Cardiac septum (tissue), 1 donor: Measurements from ENCODE around the gene TMEM151B. TPM values are rescaled to one million over a fixed set of nuclear protein-coding genes. Genes with fewer than 3 reads are reported as not detected.

ENCODE experiments used
- DNase-seq: peaks from one replicate; pipeline ENCODE4 v3.0.0-alpha.2; 2020; ENCODE audit warnings: low spot score
- intact Hi-C: fragments of 100-400 bp; cut with DNase I; formaldehyde crosslinking; loops from one replicate; pipeline ENCODE4 v1.14.0; 2022
- total RNA-seq: library from RNA; stranded (reverse); fragmentation: NEBNext Ultra II Directional; extraction: Animal tissue kit (Norgen Biotek cat#: 25700); gene quantifications from one replicate; pipeline ENCODE4 v1.2.1, GENCODE V29; 2021
- donor health status: DM: no; HTN: no; CAD: no.

The TMEM151B gene
- total RNA-seq, 1 donor from 2014 or later = 0.08 TPM

DNA sequence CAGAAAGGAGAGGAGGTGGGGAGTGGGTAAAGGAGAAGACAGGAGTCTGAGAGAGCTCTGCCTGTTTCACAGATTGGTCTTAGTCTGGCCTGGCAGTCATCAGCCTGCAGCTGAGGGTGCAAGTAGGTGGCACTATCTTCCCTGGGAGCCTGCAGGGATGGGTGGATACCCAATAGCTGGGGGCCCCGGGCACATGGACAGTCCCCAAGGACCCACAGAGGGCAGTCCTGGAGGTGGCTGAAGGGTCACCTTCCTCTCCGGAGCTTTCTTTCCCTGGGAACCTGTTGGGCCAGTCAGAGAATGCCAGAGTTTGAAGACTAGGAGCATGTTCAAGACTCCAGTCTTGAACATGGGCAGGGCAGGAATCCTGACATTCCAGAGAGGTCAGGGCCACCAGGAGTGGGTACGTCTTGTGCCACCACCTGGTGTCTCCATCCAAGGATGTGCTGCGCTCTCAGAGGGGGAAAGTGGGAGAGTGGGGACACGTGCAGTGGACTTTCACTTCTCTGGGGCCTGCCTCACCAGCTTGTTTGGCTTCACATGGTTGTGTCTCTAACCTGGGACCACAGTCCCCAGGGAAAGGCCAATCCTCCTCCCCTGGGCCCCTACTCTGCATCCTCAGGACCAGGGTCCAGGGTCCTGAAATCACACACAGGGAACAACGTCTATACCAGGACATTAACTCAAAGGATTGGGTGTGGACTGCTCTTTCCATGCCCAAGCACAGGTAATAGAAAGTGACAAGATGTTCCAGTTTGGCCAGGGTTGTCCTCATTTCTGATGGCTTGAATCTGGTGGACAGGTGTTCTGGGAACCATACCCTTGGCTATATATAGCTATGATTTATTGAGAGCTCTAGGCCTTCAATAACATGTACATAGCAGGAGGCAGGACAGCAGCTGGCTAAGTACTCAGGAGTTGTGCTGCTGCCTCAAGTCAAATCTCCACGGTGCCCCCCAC is 24.9 kb downstream of the TMEM151B start:
- DNase-seq = no peak

DNA sequence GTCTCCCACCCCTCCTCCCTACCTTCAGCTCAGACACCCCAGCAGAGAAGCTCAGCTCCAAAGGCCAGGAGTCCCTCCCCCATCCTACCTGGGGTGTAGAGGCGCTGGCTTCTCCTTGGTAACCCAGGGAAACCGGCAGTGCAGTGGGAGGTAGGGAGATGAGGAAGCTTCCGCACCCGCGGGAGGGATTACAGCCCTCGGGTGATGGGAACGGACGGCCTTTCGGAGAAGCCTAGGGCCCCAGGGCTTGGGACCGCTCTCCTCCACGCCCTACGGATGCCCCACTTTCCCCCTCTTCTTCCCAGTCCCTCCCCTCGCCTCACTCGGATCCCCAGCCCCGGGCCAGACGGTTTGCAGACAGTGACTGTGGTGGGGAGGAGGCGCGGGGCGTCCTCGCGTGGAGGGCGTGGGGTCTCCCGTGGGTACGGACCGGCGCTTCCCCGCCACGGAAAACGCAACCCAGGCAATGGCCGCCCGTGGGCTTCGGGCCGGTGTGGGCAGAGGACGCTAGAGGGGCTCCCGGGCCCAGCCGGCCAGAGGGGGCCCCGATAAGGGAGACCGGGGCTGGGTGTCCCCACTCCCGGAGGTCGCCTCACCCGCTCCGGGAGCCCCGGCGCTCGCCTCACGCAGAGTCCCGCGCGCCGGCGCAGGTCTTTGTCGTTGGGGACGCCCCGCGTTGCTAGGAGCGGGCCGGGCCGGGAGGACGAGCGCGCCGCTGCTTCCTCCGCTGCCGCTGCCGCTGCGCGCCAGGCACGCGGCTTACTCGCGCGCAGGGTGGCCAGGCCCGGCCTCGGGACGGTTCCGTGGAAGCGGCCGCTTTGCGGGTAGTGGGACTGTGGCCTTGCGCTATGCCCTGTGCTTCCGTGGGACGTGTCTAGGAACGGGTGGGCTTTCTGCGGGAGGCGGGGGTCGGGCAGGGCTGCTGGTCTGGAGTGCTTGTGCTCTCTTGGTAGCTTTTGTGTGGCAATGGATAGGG is 27.1 kb downstream of the TMEM151B start:
- intact Hi-C loops = no loop called here
- no peak for DNase-seq

More for the DNA sequence above, 24.9 kb downstream of the TMEM151B start:
- intact Hi-C loops = no loop called here

DNA sequence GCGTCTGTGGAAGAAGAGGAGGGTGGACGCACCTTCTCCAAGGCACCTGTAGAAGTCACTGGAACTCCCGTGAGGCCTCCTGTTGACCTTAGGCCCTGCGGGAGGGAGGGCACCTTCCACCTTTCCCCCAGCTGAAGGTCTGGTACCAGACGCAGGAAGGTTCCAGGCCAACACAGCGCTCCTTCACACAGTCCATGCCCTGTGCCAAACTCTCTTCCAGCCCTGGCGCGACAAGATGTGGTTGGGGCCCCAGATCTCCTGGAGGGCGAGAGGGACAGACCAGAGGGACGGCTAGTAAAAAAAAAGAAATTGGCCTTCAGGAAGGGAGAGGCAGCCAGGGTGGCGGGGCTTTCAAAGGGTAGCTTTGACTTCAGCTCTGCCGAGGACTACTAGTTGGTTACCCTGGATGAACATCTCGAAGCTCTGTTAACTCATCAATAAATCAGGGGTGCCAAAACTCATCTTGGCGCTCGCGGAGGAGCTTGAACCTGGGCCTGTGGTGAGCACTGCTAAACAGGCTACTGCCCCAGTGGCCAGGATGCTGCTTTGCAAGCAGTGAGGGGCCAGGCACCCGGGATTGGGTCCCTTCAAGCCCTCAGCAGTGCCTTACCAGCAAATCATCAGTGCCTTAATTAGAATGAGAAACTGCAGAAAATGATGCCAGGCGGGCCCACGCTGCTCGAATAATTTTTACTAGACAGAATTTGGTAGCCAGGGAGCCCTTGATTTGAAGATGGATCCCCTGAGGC is 28.0 kb downstream of the TMEM151B start:
- intact Hi-C loops = no loop called here
- no peak for DNase-seq

DNA sequence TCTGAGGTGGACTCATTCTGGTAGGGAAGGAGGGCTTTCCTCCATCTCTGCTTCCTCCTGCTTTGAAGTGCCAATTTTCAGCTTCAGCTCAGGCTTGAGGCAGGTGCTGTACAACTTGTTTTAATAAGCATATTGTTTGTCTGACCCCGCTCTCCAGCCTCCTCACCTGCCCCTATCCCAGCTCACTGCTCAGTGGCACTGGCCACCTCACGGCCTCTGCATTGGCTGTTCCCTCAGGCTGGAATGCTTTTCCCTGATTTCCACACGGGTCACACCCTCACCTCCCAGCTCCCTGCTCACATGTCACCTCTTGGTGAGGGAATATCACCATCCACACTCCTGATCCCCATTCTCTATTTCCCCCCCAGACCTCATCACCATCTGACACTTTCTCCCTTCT is 28.6 kb downstream of the TMEM151B start:
- intact Hi-C loops = no loop called here
- DNase-seq = no peak

DNA sequence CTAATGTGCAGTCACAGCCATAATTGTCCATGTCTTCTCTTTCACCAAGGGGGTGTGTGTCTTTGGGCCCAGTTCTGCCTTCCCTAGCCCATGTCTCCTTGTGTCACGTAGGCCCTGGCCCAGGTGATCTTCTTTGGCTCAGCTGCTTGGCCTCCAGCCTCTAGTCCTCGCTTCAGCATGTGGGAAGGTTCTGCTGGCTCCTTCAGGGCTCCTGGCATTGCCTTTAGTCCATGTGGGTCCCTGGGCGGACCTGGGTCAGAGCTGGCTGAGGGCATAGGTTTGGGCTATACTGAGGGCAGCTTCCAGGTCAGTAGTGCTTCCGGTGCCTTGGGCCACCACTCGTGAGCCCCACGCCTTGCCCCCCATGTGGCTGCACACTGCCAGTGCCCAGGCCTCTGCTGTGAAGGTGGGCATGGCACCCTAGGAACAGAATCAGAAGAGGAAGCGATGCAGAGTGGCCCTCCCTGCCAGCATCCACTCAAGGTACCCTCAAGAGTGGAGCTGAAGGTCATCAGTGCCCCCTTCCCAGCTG is 30.1 kb downstream of the TMEM151B start:
- DNase-seq = no peak
- intact Hi-C loops = no loop called here

DNA sequence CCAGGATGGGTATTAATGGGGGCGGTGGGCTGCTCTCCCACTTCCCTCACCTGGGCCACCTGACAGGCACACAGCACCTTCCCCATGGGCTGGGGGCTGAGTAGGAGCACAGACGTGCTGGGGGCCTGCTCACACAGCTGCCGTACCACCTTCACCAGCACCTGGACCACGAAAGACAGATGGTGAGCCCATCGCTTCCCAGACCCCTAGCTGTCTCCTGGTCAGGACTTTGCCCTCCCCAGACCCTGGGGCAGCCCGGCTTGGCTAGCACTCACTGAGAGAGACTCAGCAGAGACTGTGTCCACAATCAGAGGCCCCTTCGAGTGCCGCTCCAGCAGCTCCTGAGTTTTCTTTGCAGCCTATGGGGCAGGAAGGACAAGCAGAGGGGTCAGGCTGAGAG is 30.9 kb downstream of the TMEM151B start:
- DNase-seq = no peak
- intact Hi-C loops = no loop called here

DNA sequence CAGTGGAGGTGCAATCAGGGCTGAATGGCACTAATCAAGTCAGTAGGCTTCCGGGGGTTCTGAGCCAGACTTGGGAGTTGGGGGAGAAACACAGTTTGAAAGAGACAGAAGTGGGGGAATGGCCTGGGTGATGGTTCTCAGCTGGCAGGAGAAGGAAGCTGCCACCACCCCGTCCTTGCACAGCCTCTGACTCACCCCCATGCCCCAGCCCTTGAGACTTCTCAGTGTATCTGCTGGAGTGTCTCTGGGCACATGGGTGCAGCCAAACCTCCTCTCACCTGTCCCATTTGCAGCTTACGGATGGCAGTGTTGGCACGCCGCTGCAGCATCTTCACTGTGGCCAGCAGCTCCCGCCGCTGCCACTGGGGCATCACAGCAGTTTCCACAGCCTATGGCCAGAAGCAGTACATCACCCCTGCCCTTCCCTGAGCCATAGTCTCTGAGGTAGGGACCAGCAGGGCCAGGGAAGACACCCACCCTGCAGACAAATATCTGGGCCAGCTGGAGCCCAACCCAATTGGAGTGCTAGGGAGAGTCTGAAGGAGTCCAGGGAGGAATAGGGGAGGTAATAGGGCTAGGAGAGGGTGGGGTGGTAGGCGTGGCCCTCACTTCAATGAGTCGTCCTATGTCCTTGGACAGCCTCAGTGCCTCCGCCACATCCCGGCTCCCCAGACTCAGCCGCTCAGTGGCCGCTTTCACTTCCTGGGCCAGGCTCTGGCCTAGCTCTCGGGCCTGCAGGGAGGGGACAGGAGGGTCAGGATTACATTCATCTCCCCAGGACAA is 31.7 kb downstream of the TMEM151B start:
- intact Hi-C loops = no loop called here
- DNase-seq = no peak

DNA sequence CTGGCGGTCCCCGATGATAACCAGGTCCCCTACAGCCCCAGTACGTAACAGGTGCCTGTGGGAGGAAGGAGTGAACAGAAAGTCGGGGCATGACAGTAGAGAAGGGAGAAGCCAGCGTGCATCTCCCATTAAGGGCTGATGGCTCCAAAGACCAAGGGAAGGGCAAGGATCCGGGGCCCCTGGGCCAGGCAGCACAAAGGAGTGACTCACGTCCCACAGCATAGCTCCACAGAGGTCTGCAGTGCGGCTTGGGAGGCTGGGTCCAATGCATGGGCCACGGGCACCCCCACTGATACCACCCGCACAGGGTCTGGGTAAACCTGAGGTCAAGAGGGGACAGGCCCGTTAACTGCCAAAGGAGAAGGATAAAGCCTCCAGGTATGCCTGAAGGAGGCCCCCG is 32.6 kb downstream of the TMEM151B start:
- no peak for DNase-seq
- intact Hi-C loops = no loop called here

DNA sequence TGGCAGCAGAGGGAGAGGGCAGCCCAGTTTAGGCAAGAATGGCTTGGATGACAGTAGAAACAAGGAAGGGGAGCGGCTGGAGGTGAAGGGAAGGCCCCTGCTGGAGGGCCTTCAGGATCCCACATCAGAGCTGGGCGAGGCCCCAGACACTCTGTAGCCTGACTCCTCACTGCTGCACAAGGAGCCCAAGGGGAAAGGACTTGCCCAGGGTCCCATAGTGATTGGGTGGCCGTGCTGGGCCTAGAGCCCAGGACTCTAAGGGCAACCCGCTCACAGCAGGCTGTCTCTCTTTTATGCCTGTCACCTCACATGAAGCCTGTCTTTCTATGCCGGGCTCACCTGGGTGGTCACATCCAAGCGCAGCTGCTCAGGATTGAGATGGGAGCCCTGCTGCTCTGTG is 33.6 kb downstream of the TMEM151B start:
- intact Hi-C loops = no loop called here
- no peak for DNase-seq

DNA sequence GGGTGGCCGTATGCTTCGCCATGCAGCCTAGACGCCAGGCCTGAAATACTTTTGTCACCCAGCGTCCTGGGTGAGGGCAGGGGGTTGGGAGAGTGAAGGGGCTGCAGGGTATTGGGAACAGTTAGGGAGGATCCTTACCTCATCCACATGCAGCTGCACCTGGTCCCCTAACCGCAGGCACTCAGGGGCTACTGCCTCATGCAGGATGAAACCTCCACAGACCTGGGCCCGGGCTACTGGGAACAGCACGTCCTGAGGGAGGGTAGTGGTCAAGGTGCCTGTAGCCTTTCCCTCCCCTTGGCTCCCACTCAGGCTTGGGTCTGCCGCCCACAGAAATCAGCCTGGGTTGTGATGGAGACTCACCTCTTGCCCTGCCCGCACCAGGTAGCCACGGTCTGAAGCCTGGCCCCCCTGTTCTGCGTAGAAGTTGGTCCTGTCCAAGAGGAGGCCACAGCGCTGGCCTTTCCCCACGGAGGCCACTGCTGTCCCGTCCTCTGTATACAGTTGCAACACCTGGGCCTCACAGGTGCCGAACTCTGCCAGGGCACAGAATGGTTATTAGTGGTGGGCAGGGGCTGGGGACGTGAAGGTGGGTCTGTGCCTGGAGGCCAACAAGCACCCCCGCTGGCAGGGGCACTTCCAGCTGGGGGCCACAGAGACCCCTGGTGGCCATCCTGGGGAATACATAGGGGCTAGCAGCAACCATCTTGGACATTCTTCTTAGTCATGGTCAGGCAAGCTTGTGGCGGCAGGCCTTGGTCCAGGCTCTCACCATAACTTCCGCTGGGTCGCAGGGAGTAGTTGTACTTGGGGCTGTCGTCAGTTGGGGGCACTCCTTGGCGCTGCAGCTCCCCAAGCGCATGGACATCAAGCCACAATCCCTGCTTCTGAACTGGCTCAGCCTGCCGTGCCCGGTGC is 34.3 kb downstream of the TMEM151B start:
- intact Hi-C loops = no loop called here
- no peak for DNase-seq

DNA sequence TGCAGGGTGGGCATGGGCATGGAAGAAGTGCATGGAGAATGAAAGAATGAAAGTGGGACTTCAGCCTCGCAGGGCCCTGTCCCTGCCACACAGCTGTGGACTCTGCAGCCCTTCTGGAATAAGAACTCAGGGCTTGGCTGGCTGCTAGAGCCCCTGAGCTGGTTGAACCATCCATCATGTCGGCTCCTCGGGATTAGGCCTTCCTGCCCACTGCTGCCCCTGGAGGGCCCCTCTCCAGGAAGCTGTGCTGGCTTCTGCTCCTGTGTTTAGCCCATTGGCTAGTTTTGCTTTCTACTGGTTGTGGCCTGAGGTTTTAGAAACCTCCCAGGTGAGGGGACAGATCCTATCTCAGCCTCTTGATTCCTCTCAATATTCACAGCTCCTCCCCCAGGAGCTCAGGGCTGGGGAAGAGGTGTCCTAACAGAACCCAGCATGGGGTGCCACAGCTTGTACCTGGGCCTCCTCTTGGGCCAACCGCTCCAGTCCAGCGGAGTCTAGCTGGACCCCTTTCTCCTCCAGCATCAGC is 35.0 kb downstream of the TMEM151B start:
- no peak for DNase-seq
- intact Hi-C loops = no loop called here

DNA sequence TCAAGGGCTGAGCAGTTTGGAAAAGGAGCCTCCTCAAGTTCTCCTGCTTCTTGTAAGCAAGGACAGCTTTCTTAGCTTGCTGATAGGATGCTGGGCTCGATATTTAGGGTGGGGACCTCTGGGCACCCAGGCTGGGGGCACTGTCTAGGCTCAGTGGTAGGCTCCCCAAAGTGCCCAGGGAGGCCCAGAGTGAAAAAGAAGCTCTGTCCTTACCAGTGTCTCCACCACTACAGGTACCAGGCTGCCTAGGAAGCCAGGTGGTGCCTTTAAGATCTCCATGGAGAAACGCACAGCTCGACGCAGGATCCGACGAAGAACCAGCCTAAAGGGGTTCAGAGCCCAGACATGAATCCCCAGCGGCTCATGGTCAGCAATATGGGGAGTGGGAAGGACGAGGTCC is 36.5 kb downstream of the TMEM151B start:
- DNase-seq = no peak

DNA sequence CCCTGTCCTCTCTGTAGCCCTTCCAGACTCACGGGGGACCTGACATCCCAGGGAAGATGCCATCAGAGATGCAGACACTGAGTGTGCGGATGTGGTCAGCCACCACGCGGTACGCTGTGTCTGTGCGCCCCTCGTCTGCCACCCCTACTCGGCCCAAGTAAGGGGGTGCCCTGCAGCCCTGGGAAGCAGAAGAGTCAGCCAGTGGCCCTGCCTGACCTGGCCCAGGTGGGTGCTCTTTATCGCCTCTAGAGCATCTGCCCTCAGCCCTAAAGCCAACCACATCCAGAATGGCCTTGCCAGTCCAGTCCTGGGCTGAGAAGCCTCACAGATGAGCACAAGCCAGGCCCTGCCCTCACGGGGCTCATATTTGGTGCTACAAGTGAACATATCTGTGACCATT is 37.0 kb downstream of the TMEM151B start:
- no peak for DNase-seq
- intact Hi-C loops = no loop called here

More for the DNA sequence above, 36.5 kb downstream of the TMEM151B start:
- intact Hi-C loops = no loop called here

DNA sequence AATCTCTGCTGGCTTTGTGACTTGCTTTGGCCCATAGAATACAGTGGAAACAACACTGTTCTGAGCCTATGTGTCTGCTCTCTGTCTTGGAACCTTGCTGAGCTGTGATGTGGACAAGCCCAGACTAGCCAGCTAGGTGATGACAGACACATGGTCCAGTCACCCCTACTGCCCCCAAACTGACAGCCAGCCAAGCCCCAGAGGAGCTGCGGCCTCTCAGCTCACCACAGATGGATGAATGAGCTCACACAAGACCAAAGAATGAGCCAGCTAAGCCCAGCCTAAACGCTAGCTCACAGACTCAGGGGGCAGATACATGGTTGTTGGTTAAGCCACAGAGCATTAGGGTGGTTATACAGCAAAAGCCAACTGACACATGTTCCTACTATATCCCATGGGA is 38.8 kb downstream of the TMEM151B start:
- no peak for DNase-seq
- intact Hi-C loops = no loop called here

DNA sequence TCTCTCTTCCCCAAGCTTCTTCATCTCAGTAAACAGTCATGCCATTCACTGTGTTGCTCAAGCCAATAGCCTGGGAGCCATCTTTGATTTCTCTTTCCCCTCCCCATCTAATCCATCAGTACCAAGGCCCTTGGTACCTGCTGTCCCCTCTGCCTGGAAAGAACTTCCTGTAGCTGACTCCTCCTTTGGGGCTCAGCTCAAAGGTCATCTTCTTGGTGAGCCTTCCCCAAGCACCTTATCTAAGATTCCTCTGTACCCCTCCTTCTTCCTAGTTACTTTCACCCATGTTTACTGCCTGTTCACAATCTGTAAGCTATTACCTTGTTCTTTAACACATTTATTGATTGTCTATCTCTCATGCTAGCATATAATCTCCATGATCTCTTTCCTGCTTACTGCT is 39.4 kb downstream of the TMEM151B start:
- intact Hi-C loops = loop anchor here (5.0 kb wide), 1 partner anchor 42 kb away; the partner anchor contains the start of gene NFKBIE

DNA sequence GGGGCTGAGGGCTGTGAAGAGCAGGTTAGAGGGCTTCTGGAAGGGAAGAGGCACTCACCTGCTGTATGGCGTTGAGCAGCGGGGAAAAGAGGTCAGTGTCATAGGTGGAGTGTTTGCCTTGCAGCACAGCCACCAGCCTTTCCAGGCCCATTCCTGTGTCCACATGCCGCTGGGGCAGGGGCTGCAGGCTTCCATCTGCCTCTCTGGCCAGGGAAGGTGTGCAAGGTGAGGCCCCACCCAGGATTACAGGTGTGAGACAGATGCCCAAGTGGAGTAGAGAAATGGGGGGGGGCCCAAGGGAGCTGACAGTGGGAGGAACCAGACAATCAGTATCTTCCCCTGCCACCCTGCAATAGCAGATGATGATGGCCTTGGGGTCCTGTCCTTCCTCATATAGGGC is 40.0 kb downstream of the TMEM151B start:
- DNase-seq = no peak
- intact Hi-C loops = loop anchor here (5.0 kb wide), 1 partner anchor 43 kb away; the partner anchor contains the start of gene NFKBIE

More for the DNA sequence above, 39.4 kb downstream of the TMEM151B start:
- DNase-seq = no peak

DNA sequence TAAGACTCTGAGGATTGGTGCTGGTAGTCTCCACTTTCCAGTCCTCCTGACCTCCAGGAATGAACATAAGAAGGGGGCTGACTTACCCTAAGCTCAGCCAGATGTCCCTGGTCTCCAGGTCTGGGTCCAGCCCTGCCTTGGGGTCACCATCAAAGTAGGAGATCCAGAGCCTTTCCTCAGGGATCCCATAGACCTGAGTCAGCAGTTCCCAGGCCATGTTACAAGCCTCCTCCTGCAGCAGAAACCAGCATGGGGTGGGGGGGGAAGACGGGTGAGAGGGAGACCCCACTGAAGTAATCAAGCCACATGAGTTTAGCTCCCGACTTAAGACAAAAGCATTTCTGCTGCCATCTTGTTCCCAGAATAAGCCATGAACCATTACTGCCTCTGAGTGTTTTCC is 41.1 kb downstream of the TMEM151B start:
- no peak for DNase-seq
- intact Hi-C loops = loop anchor here (5.0 kb wide), 1 partner anchor 44 kb away; the partner anchor contains the start of gene NFKBIE
